ENCODE measurements around the gene IFI27L1.

Gene IFI27L1

GRCh38 chr14:94132285-94132887 is 51.3 kb downstream of the IFI27L1 start:
- peak; percentile 57 for DNase-seq (ENCODE audit: low spot score)

GRCh38 chr14:94135476-94135875 is 54.4 kb downstream of the IFI27L1 start:
- DNase-seq (ENCODE audit: low spot score) = no peak

GRCh38 chr14:94136575-94137331 is 55.6 kb downstream of the IFI27L1 start:
- peak; percentile 74 for DNase-seq (ENCODE audit: low spot score)

- DNase-seq (ENCODE audit: low spot score) = no peak
Observed at GRCh38 chr14:94138251-94138650, 57.1 kb downstream of the IFI27L1 start.

GRCh38 chr14:94139006-94139405 is 57.9 kb downstream of the IFI27L1 start:
- no peak for DNase-seq (ENCODE audit: low spot score)

GRCh38 chr14:94139421-94139820 is 58.3 kb downstream of the IFI27L1 start:
- no peak for DNase-seq (ENCODE audit: low spot score)

GRCh38 chr14:94142247-94142646 is 61.1 kb downstream of the IFI27L1 start:
- no peak for DNase-seq (ENCODE audit: low spot score)

- no peak for DNase-seq (ENCODE audit: low spot score)
Observed at GRCh38 chr14:94142836-94143235, 61.7 kb downstream of the IFI27L1 start.

GRCh38 chr14:94143239-94143638 is 62.1 kb downstream of the IFI27L1 start:
- no peak for DNase-seq (ENCODE audit: low spot score)

- DNase-seq (ENCODE audit: low spot score) = no peak
Observed at GRCh38 chr14:94143711-94144110, 62.6 kb downstream of the IFI27L1 start.

GRCh38 chr14:94144765-94145164 is 63.7 kb downstream of the IFI27L1 start:
- DNase-seq (ENCODE audit: low spot score) = no peak

GRCh38 chr14:94145902-94146527 is 64.9 kb downstream of the IFI27L1 start:
- no peak for DNase-seq (ENCODE audit: low spot score)

All from germinal center (tissue), 1 donor.